NCI-H2171 (cell line): Measurements from ENCODE around the gene RNPEP.
A peak's percentile ranks its signal among the peaks of the same experiment; 100 is the strongest.
"Not testable (repeated sequence)": the region's sequence is repeated elsewhere in the genome, so short reads cannot be mapped to it uniquely, and the experiment has no call there.

Experiments
- DNase-seq: peaks from one replicate; lab custom pipeline; 2025; lab: John Stamatoyannopoulos, UW

Gene RNPEP, protein sequence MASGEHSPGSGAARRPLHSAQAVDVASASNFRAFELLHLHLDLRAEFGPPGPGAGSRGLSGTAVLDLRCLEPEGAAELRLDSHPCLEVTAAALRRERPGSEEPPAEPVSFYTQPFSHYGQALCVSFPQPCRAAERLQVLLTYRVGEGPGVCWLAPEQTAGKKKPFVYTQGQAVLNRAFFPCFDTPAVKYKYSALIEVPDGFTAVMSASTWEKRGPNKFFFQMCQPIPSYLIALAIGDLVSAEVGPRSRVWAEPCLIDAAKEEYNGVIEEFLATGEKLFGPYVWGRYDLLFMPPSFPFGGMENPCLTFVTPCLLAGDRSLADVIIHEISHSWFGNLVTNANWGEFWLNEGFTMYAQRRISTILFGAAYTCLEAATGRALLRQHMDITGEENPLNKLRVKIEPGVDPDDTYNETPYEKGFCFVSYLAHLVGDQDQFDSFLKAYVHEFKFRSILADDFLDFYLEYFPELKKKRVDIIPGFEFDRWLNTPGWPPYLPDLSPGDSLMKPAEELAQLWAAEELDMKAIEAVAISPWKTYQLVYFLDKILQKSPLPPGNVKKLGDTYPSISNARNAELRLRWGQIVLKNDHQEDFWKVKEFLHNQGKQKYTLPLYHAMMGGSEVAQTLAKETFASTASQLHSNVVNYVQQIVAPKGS

DNA sequence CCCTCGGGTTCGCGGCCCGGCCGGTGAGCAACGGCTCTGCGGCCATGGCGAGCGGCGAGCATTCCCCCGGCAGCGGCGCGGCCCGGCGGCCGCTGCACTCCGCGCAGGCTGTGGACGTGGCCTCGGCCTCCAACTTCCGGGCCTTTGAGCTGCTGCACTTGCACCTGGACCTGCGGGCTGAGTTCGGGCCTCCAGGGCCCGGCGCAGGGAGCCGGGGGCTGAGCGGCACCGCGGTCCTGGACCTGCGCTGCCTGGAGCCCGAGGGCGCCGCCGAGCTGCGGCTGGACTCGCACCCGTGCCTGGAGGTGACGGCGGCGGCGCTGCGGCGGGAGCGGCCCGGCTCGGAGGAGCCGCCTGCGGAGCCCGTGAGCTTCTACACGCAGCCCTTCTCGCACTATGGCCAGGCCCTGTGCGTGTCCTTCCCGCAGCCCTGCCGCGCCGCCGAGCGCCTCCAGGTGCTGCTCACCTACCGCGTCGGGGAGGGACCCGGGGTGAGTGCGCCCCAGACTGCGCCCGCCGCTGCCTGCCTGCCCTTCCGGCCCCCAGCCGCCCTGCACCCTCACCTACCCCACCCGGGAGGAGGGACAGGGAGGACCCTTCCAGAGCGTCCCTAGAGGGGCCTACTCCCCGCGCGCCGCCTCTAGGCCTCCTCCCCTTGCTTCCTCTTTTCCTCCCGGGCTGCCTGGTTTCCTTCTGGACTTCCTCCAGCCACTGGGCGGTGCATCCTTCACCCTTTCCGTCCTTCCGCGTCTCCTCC, at the start of gene RNPEP:
Gene RNPEP, plus strand, starts transcription at position 26 of the 757 bp plus-strand sequence. Its CDS starts 19 bp downstream, at position 45.
- DNase-seq: peak; percentile 57

DNA sequence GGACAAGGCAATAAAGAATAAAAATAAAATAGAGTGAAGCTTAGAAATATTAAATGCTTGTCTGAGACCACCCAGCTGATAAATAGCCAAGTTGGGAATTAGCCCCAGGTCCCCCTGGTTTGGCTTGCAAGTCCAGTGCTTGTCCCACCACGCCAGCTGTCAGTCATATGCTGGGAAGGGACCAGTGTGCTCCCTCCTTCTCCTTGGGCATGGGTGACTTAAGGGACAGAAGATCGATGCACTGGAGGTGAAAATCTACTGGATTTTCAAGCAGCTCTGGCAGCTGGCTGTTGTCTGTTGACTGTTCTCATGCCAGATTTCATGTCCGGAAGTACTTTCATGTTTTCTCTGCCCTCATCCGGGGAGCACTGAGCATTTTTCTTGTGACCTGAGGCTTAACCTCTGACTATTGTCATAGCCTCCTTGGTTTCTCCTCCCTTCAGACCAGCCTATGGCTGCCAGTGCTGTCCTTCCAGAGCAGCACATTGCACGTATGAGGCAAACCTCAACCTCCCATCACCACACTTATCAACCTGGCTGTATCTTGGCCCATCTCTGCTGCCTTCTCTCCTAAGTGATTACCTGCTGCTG, 48.5 kb upstream of the RNPEP start:
- DNase-seq: no peak

DNA sequence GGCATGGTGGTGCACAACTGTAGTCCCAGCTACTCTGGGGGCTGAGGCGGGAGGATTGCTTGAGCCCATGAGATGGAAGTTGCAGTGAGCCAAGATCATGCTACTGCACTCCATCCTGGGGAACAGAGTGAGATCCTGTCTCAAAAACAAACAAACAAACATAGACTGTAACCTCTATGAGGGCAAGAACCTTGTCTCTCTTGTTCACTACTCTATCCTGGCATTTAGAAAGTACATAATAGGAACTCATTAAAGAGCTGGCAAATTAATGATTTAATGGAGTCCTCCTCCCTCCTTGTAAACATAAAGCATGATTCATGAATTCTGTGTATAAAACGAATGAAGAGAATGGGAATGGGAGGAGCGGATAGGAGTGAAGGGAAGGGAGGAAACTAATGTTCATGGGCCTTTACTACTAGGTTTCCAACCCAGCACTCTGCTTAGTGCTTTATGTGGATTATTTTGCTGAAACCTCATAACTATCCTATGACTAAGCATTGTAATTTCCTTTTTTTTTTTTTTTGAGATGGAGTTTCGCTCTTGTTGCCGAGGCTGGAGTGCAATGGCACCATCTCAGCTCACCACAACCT, 44.7 kb upstream of the RNPEP start:
- no peak for DNase-seq

DNA sequence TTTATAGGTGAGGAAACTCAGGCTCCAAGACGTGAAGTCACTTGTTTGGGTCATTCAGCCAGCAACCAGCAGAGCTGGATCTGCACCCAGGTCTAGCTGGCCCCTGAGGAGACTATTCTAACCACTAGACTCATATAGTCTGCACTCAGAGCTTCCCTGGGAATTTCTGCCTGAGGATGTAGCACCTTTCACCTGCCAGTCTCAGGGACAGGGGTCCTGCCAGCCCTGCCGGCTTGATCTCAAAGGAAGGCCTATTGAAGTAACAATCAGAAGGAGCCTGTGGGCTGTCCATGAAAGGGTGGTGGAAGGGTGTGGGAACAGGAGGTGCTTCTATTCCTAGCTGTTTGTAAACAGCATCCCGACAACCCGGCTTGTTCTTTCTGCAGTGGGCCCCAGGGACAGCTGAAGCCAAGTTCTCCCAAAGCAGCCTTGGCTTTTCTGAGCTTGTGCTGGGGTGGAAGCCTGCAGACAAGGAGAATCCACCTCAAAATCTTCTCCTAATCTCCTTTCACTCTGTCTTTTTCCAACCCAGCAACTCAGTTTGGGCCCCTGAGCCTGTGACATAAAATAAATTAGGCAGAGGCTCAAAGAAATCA, 43.9 kb upstream of the RNPEP start:
- DNase-seq: no peak

DNA sequence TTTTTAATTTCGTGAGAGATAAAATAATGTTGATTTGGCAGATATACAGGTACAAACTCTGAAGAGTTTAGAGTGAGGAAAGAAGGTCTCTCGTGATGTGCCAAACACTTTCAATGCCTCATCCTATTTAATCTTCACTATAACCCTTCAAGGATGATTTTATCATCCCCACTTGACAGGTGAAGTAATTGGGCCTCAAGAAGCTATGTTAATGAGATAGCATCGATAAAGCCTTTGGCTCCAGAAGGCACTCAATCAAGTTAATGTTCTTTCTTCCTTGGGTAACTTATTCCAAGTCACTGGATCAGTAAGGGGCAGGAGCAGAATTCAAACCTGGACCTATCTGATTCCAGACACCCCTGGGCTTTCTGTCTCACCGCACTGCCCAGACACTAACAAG, 43.3 kb upstream of the RNPEP start:
- no peak for DNase-seq

DNA sequence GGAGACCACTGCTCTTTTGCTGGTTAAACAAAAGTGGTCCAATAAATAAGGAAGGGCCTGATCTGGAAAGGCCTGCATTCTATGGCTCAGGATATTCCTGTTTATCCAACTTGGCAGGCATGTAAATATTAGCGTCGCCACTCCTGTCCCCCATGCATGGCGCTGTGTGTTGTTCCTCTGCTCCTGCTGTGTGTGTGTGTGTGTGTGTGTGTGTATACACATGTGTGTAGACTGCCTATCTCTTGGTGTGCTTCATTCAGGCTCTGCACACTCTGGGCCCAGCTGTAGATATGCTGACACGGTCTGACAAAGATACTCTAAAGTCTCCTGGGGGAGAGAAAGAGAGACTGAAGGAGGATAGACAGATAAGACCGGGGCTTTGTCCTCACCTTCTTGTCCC, 42.9 kb upstream of the RNPEP start:
- no peak for DNase-seq

DNA sequence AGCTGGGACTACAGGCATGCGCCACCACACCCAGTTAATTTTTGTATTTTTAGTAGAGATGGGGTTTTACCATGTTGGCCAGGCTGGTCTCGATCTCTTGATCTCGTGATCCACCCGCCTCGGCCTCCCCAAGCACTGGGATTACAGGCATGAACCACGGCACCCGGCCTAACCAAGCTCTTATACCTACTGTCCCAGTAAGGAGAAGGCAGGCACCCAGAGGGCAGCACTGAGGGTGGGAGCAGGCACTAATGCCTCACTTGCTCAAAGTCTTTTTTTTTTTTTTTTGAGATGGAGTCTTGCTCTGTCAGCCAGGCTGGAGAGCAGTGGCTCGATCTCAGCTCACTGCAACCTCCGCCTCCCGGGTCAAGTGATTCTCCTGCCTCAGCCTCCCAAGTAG, 42.1 kb upstream of the RNPEP start:
- DNase-seq: not testable (repeated sequence)

DNA sequence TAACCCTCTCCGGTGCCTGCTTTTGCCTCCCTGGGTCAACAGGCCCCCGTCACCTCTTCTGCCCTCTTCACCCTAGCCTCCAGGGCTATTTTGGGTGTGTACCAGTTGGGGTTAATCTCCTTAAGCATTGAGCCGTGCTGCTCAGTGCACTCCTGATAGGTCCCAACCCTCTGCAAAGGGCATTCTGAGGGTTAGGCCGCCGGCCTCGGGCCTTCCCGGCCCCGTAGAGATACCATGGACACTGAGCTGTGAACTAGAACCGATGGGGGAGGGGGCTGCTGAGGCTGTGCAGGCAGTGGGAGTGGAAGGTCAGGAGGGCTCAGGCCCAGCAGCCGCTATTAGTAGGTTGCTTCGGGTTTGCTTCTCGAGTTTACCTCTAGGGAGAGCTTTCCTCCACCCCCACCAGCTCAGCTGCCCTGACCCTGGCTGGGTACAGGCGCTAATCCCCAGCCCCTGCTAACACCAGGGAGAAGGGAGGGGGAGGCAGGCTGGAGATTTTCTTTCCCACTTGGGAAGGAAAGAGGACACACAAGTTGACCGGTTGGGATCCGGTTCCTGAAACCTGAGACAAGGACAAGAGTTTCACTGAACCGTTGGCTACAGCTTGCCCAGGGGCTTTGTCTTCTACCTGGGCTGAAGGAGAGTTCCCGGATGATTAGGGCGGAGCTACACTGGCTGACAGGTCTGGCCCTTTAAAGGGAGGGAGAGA, 40.9 kb upstream of the RNPEP start:
- DNase-seq: no peak

DNA sequence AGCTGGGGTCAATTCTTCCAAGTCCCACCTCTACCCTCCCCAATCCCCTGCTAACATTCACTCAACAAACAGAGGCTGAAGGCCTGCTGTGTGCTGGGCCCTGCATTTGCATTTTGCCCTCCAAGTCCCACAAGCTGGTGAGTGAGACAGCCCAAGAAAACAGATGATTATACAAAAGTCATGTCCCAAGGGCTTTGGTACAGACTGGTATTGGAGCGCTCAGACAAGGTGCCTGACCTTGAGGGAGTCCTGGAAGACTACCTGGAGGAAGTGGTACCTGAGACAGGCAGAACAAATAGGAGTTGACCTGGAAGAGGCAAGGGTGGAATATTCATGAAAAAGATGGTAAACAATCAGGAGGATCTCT, 40.3 kb upstream of the RNPEP start:
- no peak for DNase-seq

DNA sequence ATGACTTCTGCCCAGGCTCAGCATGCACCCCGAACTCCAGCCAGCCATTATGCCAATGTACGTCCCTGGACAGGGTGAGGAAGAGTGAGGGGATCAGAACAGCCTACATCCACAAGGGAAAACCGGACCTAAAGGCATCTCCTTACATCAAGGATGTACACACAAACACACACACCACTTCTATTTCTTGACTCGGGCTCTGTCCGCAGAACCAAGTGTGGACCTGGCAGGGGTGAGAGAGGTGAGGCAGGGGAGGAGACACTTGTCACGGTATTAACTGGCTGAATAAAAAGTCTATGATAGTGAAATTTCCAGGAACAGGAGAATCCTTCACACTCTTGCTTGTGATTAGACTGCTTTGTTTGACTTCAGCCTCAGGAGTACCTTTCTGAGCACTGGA, 38.4 kb upstream of the RNPEP start:
- DNase-seq: no peak

DNA sequence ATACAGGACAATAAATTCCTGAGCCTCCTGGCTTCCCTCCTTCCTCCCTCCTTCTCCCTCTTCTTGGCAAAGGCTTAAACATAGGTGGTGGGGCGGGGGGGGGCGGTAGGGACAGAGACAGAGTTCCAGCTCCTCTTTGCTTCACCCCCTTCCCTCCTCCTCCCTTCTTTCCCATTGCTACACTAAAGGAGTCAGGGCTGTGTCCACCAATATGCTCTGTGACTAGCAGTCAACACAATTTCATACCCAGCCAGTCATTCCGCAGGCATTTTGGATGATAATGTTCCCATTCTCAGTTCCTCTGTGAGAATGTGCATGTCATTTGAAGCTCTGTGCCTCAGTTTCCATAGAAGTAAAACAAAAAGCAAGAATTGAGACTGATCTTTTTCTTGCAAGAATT, 37.8 kb upstream of the RNPEP start:
- DNase-seq: no peak

DNA sequence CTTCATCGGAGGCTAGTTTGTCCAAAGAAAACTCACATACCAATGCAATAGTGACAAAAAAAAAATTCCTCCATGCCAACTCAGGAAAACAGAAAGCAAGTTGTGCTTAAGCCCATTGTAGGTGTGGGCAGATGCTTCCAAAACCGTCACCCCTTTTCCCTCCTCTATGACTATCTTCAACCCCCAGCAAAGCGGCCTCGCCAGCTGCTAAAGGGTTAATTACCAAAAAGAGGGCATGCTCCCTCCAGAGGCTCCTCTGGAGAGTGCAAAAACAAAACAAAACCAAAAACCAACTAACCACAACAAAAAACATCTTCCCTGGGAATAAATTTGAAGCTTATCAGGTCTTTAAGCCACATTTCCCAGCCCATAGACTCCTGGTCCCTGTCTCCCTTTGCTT, 37.3 kb upstream of the RNPEP start:
- no peak for DNase-seq

DNA sequence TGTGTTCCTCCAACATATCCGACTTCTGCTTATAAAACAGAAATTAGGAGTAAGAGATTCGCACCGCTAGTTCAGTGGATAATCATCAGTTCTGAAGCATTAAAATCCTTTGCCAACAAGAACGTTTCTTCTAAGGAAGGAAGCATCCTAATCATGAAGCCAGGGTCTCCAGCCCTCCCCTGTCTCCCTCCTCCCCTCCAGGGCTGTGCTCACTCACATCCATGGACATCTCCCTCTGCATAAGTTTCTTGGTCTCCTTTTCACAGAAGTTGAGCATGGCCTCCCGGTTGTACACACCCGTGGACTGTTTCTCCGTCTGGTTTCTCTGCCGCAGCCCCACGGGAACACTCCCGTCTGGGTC, 36.6 kb upstream of the RNPEP start:
- no peak for DNase-seq

DNA sequence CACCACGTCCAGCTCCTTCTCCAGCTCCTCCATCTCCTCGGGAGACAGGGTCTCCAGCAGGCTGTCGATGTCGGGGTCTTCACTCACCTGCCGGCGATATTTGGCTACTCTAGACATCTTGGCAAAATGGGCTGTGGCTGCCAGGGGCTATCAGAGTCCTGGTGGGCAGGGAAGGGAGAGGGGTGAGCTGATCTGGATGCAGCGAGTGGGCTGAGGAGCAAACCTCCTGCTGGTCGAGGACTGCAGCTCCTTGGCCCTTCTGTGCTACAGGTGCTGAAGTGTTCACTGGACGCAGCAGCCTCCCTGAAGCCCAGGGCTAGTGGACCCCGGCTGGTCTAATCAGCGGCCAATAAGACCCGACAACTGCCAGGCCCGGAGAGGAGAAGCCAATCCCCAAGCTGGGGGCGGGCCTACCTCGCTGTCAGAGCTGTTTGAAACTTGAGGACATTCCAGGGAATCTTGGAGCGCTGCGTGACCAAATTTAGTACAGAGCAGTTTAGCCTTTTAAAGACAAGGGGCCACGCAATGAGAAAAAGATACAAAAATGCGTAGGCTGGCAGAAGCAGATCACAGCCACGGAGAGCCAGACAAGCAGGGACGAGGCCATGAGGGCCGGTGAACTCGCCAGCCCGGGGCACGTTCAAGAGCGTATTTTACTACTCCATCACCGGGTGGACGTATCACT, 36.1 kb upstream of the RNPEP start, which contains the start of gene LMOD1:
Gene LMOD1, minus strand, starts transcription at position 325 of the 685 bp plus-strand sequence. Its CDS starts 208 bp downstream, at position 117.
- DNase-seq: no peak

DNA sequence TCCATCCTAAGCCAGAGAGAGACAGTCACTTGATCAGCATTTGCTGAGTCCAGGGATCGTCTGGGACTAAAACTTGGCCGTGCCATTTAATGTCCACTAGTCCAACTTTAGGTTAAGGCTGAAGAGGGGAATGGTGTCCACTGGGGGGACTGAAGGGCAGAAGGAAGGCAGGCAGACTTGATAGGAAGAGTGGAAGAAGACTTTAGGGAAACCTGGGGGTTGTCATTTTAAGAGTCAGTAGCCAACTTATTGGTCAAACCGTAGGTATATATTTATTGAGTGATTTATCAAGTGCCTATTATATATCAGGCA, 34.8 kb upstream of the RNPEP start:
- DNase-seq: no peak

DNA sequence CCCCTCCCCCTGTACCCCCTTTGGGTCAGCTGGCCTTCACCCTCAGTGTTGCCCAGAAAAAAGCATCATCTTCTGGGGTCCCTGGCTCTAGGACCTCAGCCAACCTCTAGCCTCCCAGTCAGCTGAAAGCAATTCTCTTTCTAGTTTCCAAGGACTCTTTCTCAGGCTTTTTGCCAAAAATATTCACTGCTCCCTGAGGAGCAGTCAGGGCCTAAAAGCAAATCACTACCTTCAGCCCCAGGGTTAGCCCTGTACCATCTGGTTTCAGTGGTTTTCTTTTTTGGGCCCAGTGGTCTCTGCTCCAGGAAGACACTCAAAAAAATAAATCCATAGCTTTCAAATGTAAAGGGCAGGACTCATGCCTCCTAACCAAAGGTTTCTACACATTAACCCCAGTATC, 33.0 kb upstream of the RNPEP start:
- DNase-seq: peak; percentile 28

DNA sequence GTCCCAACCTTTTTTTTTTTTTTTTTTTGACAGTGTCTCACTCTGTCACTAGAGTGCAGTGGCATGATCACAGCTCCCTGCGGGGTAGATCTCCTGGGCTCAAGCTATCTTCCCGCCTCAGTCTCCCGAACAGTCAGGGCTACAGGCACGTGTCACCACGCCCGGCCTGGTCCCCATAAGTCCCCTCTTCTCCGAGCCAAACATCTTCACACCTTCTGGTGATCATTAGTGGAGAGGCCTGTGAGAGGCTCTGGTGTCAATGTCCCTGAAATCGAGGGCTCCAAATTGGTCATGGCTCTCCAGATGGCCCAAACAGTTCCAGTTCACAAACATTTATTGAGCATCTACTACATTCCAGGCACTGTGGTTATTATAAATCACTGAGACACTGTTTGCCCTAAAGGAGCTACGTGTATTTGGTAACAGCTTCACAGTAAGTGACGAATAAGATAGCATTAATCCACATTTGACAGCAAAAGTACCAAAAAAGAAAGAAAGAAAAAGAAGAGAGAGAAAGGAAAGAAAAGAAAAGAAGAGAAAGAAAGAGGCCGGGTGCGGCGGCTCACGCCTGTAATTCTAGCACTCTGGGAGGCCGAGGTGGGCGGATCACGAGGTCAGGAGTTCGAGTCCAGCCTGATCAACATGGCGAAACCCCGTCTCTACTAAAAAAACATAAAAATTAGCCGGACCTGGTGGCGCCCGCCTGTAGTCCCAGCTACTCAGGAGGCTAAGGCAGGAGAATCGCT, 28.0 kb upstream of the RNPEP start:
- DNase-seq: no peak

DNA sequence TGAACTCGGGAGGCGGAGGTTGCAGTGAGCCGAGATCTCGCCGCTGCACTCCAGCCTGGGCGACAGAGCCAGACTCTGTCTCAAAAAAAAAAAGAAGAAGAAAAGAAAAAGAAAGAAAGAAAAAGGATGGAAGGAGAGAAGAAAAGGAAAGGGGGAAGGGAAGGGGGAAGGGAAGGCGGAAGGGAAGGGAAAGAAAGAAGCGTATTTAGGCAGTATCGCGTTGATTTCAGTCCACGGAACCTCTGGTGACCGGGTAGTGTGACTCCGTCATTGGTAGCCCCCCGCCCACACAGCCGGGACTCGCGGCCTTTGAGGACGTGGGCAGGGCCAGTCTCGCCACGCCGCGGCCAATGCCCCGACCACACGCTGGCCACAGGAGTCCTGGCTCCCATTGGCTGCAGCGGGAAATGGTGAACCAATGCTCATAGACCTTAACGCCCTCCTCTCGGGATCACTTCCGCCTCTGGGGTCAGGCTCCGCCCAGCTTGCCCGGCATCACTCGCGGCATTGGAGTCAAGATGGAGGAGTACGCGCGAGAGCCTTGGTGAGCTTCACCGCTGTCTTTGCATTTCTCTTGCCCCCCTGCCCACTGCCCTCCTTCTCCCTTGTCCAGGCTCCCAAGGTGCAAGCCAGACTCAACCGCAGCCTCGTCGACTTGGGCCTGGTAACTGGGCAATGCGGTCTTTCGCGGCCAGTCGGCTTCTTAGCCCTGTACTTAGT, 27.3 kb upstream of the RNPEP start, which contains the start of gene TIMM17A:
Gene TIMM17A, plus strand, starts transcription at position 495 of the 720 bp plus-strand sequence. Its CDS starts 24 bp downstream, at position 519.
- peak; percentile 95 for DNase-seq

DNA sequence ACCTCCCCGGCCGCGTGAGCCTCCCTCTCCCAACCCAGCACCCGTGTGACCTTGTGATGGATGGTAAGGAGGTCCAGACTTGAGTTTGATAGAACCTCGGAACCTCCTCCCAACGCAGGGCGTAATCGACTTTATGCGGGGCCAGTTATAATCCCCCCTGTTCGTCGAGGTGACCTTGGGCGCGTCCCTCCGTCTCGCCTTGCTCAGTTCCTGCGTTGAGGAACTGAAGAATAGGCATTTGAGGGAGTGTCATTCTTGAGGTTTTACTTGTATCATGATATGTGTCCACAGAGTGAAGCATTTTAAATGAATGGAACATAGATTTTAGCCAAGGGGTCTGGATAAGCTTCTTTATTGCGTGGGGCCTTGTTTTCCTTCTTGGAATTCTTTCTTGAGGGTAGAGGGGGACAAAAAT, 26.7 kb upstream of the RNPEP start:
- DNase-seq: peak; percentile 34
